Skeletal muscle cell (primary cell): ENCODE results near the gene WFDC11.
A peak's percentile ranks its signal among the peaks of the same experiment; 100 is the strongest.

ENCODE experiments used
- DNase-seq: peaks from one replicate; pipeline ENCODE4 v3.0.0-alpha.2; 2010; ENCODE audit warnings: low read depth
- H3K4me3 ChIP-seq: 2 replicates; pipeline ENCODE4 v1.5.1; 2011; ENCODE audit warnings: low read depth, mild to moderate bottlenecking, control low read depth, low read length, moderate library complexity

WFDC11 gene

DNA sequence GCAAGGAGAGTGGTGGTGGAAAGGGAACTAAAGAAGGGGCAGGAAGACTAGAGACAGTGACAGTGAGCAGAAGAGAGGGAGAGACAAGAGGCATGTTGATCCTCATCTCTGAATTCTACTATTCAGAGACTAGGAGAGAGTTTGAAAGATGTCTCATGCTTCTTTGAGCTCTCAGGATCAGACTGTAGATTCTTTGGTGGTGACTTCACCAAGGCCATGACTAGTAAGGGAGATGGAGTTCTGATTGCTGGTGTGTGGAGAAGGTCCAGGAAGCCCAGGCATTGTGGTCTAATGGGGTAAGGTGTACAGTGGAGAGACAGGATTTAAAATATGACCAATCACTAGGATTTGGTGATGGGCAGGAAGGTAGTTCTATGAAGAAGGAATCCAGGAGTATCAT is 39.7 kb downstream of the WFDC11 start:
- DNase-seq = no peak
- H3K4me3 ChIP-seq = no peak overlapping the region

DNA sequence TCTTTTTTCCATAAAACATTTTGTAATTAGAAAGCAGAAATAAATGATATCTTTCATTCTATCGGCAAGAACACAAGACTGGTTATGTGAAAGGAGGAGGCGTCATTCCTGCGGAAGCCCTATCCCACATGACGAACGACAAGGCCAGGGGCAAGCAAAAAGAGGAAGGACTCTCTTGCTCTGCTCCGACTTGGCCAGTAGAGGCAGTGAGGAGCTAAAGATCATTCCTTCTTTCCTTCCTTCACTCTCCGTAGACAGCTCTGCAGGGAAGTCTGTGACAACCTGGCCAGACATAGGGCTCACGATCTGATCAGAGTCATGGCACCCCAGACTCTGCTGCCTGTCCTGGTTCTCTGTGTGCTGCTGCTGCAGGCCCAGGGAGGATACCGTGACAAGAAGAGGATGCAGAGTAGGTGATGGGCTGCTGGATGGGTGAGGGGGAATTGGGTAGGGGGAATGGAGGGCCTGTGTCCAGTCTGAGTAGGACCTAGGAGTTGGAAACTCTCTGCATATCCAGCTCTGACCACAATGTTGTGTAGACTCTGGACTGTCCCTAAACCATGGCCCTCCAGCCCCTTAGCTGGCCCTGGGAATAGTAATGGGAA is 40.4 kb downstream of the WFDC11 start, which contains the start of gene WFDC10A:
TSS of gene WFDC10A (plus strand) at position 244 of the 605 bp plus-strand sequence. CDS start at position 319, 75 bp downstream.
- peak; percentile 5 for DNase-seq
- H3K4me3 ChIP-seq = no peak within 1 kb of the TSS

- DNase-seq = no peak
- H3K4me3 ChIP-seq = no peak overlapping the region
Measured at GRCh38 chr20:45626540-45626939, 43.5 kb downstream of the WFDC11 start.

GRCh38 chr20:45621593-45621992 is 48.4 kb downstream of the WFDC11 start:
- no peak overlapping the region for H3K4me3 ChIP-seq
- no peak for DNase-seq

DNA sequence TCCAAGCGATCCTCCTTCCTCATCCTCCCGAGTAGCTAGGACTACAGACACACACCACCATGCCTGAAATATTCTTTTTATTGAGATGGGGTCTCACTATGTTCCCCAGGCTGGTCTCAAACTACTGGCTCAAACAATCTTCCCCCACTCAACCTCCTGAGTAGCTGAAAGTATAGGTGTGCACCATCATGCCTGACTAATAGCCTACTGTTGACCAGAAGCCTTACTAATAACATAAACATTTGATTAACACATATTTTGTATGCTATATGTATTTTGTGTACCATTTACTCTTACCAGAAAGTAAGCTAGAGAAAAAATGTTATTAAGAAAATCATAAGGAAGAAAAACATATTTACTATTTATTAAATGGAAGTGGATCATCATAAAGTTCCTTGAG is 52.4 kb downstream of the WFDC11 start:
- H3K4me3 ChIP-seq = no peak overlapping the region
- no peak for DNase-seq

GRCh38 chr20:45612314-45612713 is 57.7 kb downstream of the WFDC11 start:
- DNase-seq = no peak
- no peak overlapping the region for H3K4me3 ChIP-seq

DNA sequence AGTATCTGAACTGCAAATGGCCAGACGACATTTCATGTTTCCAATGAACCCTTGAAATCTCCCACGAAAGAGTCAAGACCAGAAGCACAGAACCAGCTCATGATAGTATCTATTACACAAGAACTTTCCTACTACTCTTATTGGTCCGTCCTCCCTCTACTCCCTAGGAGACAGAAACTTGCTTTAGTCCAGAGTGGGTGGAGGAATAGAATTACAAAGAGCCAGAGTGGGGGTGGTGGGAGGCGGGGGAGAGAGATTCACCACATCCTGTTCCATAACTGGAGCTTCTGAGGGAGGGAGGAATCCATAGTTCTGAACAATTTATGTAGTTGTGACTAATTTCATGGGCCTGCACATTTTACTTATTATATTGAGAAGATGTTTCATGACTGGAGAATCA is 59.0 kb downstream of the WFDC11 start:
- peak; percentile 82 for DNase-seq

DNA sequence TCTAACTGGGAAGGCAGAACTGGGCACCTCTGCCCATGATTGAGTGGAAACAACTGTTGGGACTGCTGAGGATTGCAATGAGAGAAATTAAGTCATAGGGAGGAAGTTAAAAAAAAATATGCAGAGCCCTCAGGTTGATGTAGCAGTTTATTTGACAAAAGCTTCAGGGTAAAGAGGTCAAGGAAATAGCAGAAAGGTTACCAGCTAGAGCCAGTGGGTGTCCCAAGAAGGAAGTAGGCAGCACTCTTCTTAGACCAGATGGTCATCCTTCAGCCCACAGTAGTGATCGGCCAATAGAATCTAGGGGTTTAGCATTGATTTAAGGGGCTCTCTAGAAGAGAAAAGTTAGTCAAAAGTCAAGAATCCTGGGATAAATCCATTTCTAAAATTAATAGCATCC is 62.2 kb downstream of the WFDC11 start:
- H3K4me3 ChIP-seq = no peak overlapping the region
- DNase-seq = no peak

More for the DNA sequence above, 59.0 kb downstream of the WFDC11 start:
- no peak overlapping the region for H3K4me3 ChIP-seq
